Left hindlimb (tissue), 1 donor: ENCODE measurements around the gene IQGAP3.

Source experiments
- DNase-seq: peaks from one replicate; pipeline ENCODE4 v3.0.0-alpha.2; 2018

The IQGAP3 gene

GRCh38 chr1:156493154-156493631, 79.2 kb downstream of the IQGAP3 start:
- DNase-seq = no peak

- no peak for DNase-seq
Measured at GRCh38 chr1:156492591-156493080, 79.7 kb downstream of the IQGAP3 start.

- DNase-seq = no peak
Measured at GRCh38 chr1:156492013-156492590, 80.3 kb downstream of the IQGAP3 start.

GRCh38 chr1:156491151-156491949, 81.0 kb downstream of the IQGAP3 start:
- no peak for DNase-seq

- DNase-seq = peak; percentile 72
Measured at GRCh38 chr1:156490401-156491032, 81.8 kb downstream of the IQGAP3 start.

- no peak for DNase-seq
Measured at GRCh38 chr1:156489935-156490293, 82.5 kb downstream of the IQGAP3 start.

GRCh38 chr1:156489166-156489934, 83.0 kb downstream of the IQGAP3 start:
- peak; percentile 72 for DNase-seq

- DNase-seq = no peak
Measured at GRCh38 chr1:156488566-156489165, 83.7 kb downstream of the IQGAP3 start.

GRCh38 chr1:156487862-156488261, 84.5 kb downstream of the IQGAP3 start:
- no peak for DNase-seq

GRCh38 chr1:156486421-156487344, 85.7 kb downstream of the IQGAP3 start:
- DNase-seq = no peak

- no peak for DNase-seq
Measured at GRCh38 chr1:156485984-156486383, 86.4 kb downstream of the IQGAP3 start.

GRCh38 chr1:156484480-156485058, 87.8 kb downstream of the IQGAP3 start:
- DNase-seq = no peak

GRCh38 chr1:156483397-156483796, 89.0 kb downstream of the IQGAP3 start:
- DNase-seq = no peak

GRCh38 chr1:156482276-156482675, 90.1 kb downstream of the IQGAP3 start:
- DNase-seq = no peak

GRCh38 chr1:156481527-156481926, 90.8 kb downstream of the IQGAP3 start:
- no peak for DNase-seq

- peak; percentile 73 for DNase-seq
Measured at GRCh38 chr1:156480411-156481192, 91.8 kb downstream of the IQGAP3 start.

- DNase-seq = no peak
Measured at GRCh38 chr1:156480016-156480370, 92.4 kb downstream of the IQGAP3 start.

GRCh38 chr1:156479093-156480015, 93.0 kb downstream of the IQGAP3 start:
- no peak for DNase-seq

- DNase-seq = no peak
Measured at GRCh38 chr1:156478250-156478627, 94.1 kb downstream of the IQGAP3 start.
